NCI-H82 (cell line): ENCODE measurements around the gene SELENOV.

Experiments
- DNase-seq: peaks from one replicate; lab custom pipeline; 2025; lab: John Stamatoyannopoulos, UW

The SELENOV gene

GRCh38 chr19:39514840-39515550 lies at the start of gene SELENOV:
TSS of gene SELENOV (plus strand) at chr19:39515139. CDS start at chr19:39515213, 74 bp downstream.
- peak; percentile 62 for DNase-seq

- DNase-seq, result no peak
Observed at GRCh38 chr19:39465956-39466747, 48.8 kb upstream of the SELENOV start.

- no peak for DNase-seq
Observed at GRCh38 chr19:39467941-39468340, 47.0 kb upstream of the SELENOV start.

GRCh38 chr19:39469036-39469435 lies 45.9 kb upstream of the SELENOV start:
- no peak for DNase-seq

- no peak for DNase-seq
Observed at GRCh38 chr19:39469567-39469966, 45.4 kb upstream of the SELENOV start.

GRCh38 chr19:39470724-39471339 lies 44.1 kb upstream of the SELENOV start:
- DNase-seq, result no peak

- DNase-seq, result no peak
Observed at GRCh38 chr19:39471756-39472536, 43.0 kb upstream of the SELENOV start.

- no peak for DNase-seq
Observed at GRCh38 chr19:39472746-39473442, 42.0 kb upstream of the SELENOV start.

GRCh38 chr19:39473443-39473960 lies 41.4 kb upstream of the SELENOV start:
- no peak for DNase-seq

- DNase-seq, result peak; percentile 86
Observed at GRCh38 chr19:39474139-39474620, 40.8 kb upstream of the SELENOV start.

GRCh38 chr19:39475748-39476147 lies 39.2 kb upstream of the SELENOV start:
- no peak for DNase-seq

GRCh38 chr19:39479319-39479801 lies 35.6 kb upstream of the SELENOV start:
- peak; percentile 89 for DNase-seq

GRCh38 chr19:39479916-39480315 lies 35.0 kb upstream of the SELENOV start:
- peak; percentile 83 for DNase-seq

- peak; percentile 100 for DNase-seq
Observed at GRCh38 chr19:39480337-39481228, 34.4 kb upstream of the SELENOV start, which contains the start of gene TIMM50. TSS of gene TIMM50 (plus strand) at chr19:39480838. CDS start at chr19:39480854, 16 bp downstream.

GRCh38 chr19:39481229-39481545 lies 33.8 kb upstream of the SELENOV start:
- DNase-seq, result peak; percentile 51

- no peak for DNase-seq
Observed at GRCh38 chr19:39481676-39482075, 33.3 kb upstream of the SELENOV start.

- DNase-seq, result peak; percentile 100
Observed at GRCh38 chr19:39483141-39483540, 31.8 kb upstream of the SELENOV start.

GRCh38 chr19:39489756-39490155 lies 25.2 kb upstream of the SELENOV start:
- DNase-seq, result no peak

- DNase-seq, result no peak
Observed at GRCh38 chr19:39492225-39492624, 22.7 kb upstream of the SELENOV start.

- DNase-seq, result no peak
Observed at GRCh38 chr19:39492788-39493187, 22.2 kb upstream of the SELENOV start.
